Middle frontal gyrus (tissue), 1 donor: ENCODE measurements around the gene TMEM156.

Experiments used
- DNase-seq: peaks from one replicate; pipeline ENCODE4 v3.0.0-alpha.2; 2015; ENCODE audit warnings: low spot score; ENCODE audit errors: extremely low spot score

Gene TMEM156

GRCh38 chr4:38928568-38928967, 103.6 kb downstream of the TMEM156 start:
- no peak for DNase-seq

GRCh38 chr4:38926896-38927295, 105.3 kb downstream of the TMEM156 start:
- DNase-seq, result no peak

GRCh38 chr4:38925492-38926413, 106.5 kb downstream of the TMEM156 start:
- peak; percentile 19 for DNase-seq

- DNase-seq, result no peak
These were observed 107.9 kb downstream of the TMEM156 start for GRCh38 chr4:38924353-38924752.

GRCh38 chr4:38923746-38924145, 108.5 kb downstream of the TMEM156 start:
- no peak for DNase-seq

GRCh38 chr4:38921151-38921550, 111.1 kb downstream of the TMEM156 start:
- no peak for DNase-seq

- no peak for DNase-seq
These were observed 111.5 kb downstream of the TMEM156 start for GRCh38 chr4:38920677-38921076.

- no peak for DNase-seq
These were observed 112.0 kb downstream of the TMEM156 start for GRCh38 chr4:38920186-38920585.

- no peak for DNase-seq
These were observed 112.7 kb downstream of the TMEM156 start for GRCh38 chr4:38919494-38919893.

- DNase-seq, result no peak
These were observed 114.7 kb downstream of the TMEM156 start for GRCh38 chr4:38917481-38918025.
